ENCODE data around the gene MRM2.

DNA sequence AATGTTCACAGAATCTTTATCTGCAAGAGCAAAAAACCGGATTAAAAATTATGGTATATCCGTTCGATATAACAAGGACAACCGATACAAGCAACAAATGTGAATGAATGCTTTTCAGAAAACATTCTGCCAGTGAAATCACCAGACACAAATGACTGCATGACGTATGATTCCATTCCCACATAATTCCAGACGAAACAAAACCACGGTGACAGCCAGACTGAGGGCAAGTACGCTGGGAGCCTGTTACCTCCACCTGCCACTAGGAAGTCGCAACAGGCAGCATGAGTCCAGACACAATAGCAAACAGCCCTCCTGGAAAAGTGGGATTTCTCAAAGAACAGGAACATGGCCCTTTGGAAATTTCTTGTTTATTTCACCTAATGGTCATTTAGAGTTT lies 51.0 kb downstream of the MRM2 start:
- TF ChIP-seq, protein P1, sequence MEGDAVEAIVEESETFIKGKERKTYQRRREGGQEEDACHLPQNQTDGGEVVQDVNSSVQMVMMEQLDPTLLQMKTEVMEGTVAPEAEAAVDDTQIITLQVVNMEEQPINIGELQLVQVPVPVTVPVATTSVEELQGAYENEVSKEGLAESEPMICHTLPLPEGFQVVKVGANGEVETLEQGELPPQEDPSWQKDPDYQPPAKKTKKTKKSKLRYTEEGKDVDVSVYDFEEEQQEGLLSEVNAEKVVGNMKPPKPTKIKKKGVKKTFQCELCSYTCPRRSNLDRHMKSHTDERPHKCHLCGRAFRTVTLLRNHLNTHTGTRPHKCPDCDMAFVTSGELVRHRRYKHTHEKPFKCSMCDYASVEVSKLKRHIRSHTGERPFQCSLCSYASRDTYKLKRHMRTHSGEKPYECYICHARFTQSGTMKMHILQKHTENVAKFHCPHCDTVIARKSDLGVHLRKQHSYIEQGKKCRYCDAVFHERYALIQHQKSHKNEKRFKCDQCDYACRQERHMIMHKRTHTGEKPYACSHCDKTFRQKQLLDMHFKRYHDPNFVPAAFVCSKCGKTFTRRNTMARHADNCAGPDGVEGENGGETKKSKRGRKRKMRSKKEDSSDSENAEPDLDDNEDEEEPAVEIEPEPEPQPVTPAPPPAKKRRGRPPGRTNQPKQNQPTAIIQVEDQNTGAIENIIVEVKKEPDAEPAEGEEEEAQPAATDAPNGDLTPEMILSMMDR (IDR thresholded peaks at IDR 0.05) = no peak
- TF ChIP-seq EP300 (IDR thresholded peaks at IDR 0.05) = no peak
- no peak for TF ChIP-seq POLR2A (IDR thresholded peaks at IDR 0.05)

All from upper lobe of left lung (tissue), 4 donors.